Suppressor macrophage (primary cell): ENCODE results near the gene AKAP11.
A peak's percentile ranks its signal among the peaks of the same experiment; 100 is the strongest.

Experiments
- DNase-seq, 4 experiments: peaks; one replicate each; pipeline ENCODE4 v3.0.0-alpha.2; 2020 to 2022

The AKAP11 gene

GRCh38 chr13:42333613-42334328, 61.8 kb downstream of the AKAP11 start:
- peak; percentile 7 to 44 (median 10) for DNase-seq

- no peak for DNase-seq
Measured at GRCh38 chr13:42334329-42334706, 62.4 kb downstream of the AKAP11 start.

- peak in 1 of 4 experiments; percentile 5 for DNase-seq
Measured at GRCh38 chr13:42337808-42338600, 66.1 kb downstream of the AKAP11 start.

GRCh38 chr13:42345367-42345766, 73.4 kb downstream of the AKAP11 start:
- peak in 3 of 4 experiments; percentile 9 to 32 (median 17) for DNase-seq

GRCh38 chr13:42348576-42348975, 76.6 kb downstream of the AKAP11 start:
- DNase-seq: no peak

- no peak for DNase-seq
Measured at GRCh38 chr13:42350141-42350540, 78.2 kb downstream of the AKAP11 start.

- peak; percentile 29 to 83 (median 53) for DNase-seq
Measured at GRCh38 chr13:42354241-42355091, 82.5 kb downstream of the AKAP11 start.

GRCh38 chr13:42355092-42355485, 83.1 kb downstream of the AKAP11 start:
- no peak for DNase-seq

- no peak for DNase-seq
Measured at GRCh38 chr13:42355491-42356183, 83.7 kb downstream of the AKAP11 start.

- no peak for DNase-seq
Measured at GRCh38 chr13:42356184-42356575, 84.2 kb downstream of the AKAP11 start.

- no peak for DNase-seq
Measured at GRCh38 chr13:42360046-42360574, 88.2 kb downstream of the AKAP11 start.

- no peak for DNase-seq
Measured at GRCh38 chr13:42361701-42362100, 89.7 kb downstream of the AKAP11 start.

GRCh38 chr13:42363941-42364612, 92.1 kb downstream of the AKAP11 start:
- no peak for DNase-seq

- DNase-seq: no peak
Measured at GRCh38 chr13:42364613-42365000, 92.7 kb downstream of the AKAP11 start.

- peak; percentile 4 to 63 (median 32) for DNase-seq
Measured at GRCh38 chr13:42367831-42368230, 95.9 kb downstream of the AKAP11 start.

GRCh38 chr13:42369071-42369797, 97.3 kb downstream of the AKAP11 start:
- no peak for DNase-seq

- peak in 1 of 4 experiments; percentile 8 for DNase-seq
Measured at GRCh38 chr13:42370229-42370628, 98.3 kb downstream of the AKAP11 start.
